GM19463 (cell line): ENCODE data around the gene NCAPG2.

ENCODE experiments used
- ATAC-seq: cut with Tn5 transposase; IDR thresholded peaks from one replicate; pipeline ENCODE4 v1.9.1; 2021; ENCODE audit warnings: mild to moderate bottlenecking, moderate library complexity; ENCODE audit not compliant: unreplicated experiment

NCAPG2 gene

GRCh38 chr7:158704524-158705233 is at the start of gene NCAPG2:
TSS of gene NCAPG2 (minus strand) at chr7:158704804. CDS start at chr7:158701899, 2,905 bp downstream.
- peak; percentile 97 for ATAC-seq

- ATAC-seq: no peak
Measured at GRCh38 chr7:158753900-158754299, 49.3 kb upstream of the NCAPG2 start.

DNA sequence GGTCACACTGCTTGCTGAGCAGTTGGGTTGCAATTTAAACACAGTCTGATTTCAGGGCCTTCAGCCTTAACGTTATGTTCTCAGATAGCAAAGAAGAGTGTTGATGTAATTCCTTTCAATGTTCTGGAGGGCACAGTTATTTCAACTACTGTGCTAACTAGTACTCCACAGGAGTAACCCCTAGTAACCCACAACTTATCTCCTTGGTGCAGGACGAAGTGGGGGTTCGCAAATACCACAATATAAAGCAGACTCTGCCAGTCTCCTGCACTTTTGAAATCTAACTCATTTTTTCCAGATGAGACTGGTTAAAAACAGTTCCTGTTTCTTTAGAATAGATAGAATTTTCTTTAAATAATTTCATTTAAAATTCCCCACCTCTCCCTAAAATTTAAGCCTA is 47.1 kb upstream of the NCAPG2 start:
- ATAC-seq: no peak

DNA sequence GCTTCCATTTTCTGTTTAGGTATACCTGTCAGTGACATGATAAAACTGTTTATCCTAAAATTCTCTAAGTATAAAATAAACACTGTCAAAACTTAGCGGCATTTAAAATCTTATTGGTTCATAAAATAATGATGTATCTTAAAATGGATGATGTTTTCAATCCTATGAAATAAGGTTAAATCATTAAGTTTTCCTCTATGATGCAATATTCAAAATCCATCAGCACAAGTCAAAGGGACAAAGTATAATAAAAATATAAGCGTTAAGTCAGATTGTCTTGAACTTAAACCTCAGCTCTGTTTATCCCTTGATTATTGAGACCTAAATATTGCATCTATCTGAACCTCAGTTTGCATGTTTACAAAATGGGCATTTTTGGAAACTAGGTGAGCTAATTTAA is 46.6 kb upstream of the NCAPG2 start:
- no peak for ATAC-seq

DNA sequence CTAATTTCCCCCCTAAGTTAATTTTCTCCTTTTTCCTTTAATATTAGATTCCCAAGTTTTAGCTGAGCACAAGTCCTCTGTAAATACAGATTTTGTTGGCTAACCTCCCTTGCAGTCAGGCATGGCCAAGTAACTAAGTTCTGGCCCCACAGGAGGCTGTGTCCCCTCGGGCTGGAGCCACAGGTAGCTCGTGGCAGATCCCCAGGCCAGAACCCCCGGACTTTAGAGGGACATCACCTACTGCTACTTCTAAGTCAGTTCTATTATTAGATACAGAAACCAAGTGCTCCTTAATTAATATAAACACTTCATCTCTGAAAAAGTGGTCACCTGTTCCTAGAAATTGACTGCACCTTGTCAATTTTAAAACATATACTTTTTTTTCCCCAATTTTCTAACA is 46.1 kb upstream of the NCAPG2 start:
- no peak for ATAC-seq

- ATAC-seq: no peak
Measured at GRCh38 chr7:158749396-158749795, 44.8 kb upstream of the NCAPG2 start.

GRCh38 chr7:158748335-158748734 is 43.7 kb upstream of the NCAPG2 start:
- no peak for ATAC-seq

DNA sequence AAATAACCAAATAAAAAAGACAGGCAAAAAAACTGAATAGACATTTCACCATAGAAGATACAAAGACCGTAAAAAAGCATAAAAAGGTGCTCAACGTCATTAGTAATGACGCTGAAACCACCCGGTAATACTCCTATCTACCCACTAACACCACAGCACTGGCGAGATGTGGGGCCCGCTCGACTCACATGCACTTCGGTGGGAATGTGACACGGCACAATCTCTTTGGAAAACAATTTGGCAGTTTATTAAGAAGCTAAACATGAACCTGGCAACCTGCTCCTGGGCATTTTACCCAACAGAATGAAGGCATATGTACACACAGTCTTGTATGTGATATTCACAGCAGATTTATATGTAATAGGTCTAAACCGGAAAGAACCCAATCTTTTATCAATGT is 42.8 kb upstream of the NCAPG2 start:
- ATAC-seq: no peak

GRCh38 chr7:158746957-158747356 is 42.4 kb upstream of the NCAPG2 start:
- no peak for ATAC-seq

- ATAC-seq: no peak
Measured at GRCh38 chr7:158745057-158745715, 40.6 kb upstream of the NCAPG2 start.

DNA sequence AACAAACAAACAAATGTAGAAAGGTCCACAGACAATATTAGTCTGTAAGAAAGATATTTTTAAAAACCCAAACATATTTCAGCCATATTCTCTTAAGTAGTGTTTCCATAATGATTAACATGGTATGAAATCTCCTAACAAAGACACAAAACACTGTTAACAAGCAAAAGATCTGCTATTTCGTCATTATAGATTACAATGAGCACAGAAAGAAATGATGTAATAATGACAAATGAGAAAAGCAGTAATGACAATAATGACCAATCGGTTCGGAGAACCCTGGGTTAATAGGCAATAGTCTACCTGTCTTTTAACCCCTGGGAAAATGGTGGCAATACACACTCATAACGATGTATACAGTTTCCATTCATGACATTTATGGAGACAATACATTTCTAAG is 39.5 kb upstream of the NCAPG2 start:
- ATAC-seq: no peak

- no peak for ATAC-seq
Measured at GRCh38 chr7:158743219-158743618, 38.6 kb upstream of the NCAPG2 start.

DNA sequence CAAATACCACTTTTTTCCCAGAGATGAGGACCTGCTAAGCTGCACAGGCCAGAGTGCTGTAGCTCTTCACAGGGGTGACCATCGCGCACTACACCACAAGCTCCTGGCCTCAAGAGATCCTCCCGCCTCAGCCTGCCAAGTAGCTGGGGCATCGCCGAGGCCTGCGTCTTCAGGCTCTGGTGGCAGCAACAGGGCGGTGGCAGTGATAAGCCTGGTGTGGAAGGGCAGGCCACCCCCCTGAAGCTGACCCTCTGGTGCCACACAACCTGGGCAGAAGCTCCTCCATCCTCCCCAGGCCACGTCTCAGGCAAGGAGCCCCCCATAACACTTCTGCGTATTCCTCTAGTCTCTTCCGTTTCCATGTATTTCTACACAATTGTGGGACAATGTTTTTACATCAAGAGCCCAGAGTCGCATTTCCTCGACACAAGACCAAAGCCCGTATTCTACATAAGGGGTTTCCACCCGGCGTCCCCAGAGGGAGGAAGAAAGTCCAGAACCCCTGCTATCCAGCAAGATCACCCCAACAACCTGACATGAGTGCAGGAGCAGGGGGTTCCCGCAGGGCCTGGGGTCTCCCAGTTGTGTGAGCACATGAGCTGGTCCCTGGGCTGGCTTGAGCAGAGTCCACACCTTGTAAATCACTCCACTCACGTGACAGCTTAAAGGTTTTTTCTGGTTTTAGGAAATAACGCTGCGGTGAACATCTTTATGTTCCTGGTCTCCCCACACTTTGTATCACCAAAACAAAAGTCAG is 37.6 kb upstream of the NCAPG2 start:
- ATAC-seq: no peak

GRCh38 chr7:158741294-158741666 is 36.7 kb upstream of the NCAPG2 start:
- no peak for ATAC-seq

DNA sequence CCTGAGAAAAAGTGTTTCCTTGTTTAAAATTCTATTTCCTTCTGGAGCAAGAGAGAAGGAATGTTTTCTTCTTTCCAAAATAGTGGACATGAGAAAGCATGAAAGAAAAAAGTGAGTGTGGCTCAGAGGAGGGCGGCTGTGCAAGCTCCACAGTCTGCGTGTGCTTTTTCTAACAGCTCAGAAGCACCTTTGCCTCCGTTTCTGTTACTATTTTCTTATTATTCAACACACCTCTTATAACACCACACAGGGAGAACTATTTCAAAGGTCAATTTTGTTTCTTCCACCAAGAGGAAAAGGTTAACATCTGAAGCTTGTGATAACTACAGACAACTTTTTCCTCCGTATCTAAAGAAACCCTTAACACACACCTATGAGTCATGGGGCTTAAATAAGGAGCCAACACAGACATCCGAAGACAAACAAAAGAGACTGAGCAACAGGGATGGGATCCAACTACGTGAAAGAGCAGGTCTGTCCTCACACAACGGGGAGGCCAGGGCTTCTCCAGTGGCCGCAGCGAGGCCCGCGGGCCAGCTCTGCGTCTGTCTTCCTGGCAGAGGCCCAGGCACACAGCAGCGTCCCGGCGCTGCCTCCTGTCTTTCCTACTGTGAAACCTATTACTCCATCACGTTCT is 36.2 kb upstream of the NCAPG2 start:
- no peak for ATAC-seq

DNA sequence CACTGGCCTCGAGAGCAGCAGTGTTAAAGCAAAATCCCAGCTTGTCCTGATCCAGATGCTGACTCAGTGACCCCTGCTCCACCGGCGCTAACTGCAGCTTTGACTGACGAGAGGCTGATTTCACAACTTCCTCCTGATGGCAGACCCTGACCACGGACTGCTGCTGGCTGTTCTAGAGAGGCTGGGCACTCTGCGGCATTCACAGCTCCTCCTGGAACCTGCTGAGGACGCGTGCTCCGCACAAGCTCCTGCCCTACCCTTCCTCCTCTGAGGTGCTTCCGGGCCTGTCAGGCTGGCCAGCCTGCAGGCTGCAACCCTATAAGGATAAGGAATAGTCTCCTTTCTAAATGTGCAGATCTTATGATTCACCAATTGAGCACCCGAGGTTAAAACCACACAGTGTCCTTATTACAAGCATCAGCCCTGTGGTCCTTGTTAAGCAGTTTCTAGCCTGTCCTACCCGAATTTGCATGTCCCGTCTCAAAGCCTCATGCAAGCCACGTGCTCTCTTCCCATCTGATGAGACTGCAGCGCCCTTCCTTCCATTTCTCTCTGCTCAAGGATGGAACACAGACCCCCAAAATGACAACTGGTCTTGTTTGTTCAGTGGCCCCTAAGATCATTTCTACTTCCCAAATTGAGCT is 35.5 kb upstream of the NCAPG2 start:
- ATAC-seq: no peak

GRCh38 chr7:158738841-158739240 is 34.2 kb upstream of the NCAPG2 start:
- ATAC-seq: no peak

GRCh38 chr7:158737064-158737695 is 32.6 kb upstream of the NCAPG2 start:
- no peak for ATAC-seq

DNA sequence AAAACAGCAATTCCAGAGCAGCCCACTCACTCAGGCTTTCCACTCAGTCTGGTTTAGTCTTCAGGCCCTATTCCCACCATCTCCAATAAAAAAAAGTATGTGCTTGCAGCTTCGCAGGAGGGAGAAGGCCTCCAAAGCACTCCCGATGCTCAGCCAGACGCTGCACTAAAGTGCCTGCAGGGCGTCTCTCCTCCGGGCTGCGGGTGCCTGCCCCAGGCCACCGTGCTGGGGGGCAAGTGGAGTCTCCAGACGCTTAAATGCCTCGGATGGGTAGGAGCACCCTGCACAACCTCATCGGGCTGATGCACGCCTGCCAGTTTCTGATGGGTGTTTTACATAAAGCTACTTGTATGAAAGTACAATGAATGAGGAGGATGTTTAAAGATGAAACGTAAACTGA is 31.3 kb upstream of the NCAPG2 start:
- no peak for ATAC-seq

DNA sequence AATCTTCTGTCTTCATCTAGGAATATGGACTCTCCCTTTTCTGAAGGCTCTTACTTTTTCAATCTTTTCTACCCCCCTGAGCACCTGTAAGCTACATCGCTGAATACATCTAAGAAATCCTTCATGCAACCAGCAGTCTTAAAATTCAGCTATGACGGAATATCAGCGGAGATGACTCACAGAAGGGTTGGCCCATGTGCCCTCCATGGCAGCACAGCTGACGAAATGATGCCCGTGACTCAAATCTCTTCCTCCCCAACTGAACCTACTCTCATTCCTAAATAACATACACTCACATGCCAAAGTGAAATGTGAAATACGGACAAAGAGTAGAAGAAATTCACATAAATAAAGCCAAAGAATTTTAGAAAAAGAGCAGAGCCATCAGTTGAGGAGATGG is 30.3 kb upstream of the NCAPG2 start:
- ATAC-seq: no peak
